Measurements from ENCODE around the gene HSD17B14.
"Not testable (repeated sequence)": the region's sequence is repeated elsewhere in the genome, so short reads cannot be mapped to it uniquely, and the experiment has no call there.

The HSD17B14 gene

DNA sequence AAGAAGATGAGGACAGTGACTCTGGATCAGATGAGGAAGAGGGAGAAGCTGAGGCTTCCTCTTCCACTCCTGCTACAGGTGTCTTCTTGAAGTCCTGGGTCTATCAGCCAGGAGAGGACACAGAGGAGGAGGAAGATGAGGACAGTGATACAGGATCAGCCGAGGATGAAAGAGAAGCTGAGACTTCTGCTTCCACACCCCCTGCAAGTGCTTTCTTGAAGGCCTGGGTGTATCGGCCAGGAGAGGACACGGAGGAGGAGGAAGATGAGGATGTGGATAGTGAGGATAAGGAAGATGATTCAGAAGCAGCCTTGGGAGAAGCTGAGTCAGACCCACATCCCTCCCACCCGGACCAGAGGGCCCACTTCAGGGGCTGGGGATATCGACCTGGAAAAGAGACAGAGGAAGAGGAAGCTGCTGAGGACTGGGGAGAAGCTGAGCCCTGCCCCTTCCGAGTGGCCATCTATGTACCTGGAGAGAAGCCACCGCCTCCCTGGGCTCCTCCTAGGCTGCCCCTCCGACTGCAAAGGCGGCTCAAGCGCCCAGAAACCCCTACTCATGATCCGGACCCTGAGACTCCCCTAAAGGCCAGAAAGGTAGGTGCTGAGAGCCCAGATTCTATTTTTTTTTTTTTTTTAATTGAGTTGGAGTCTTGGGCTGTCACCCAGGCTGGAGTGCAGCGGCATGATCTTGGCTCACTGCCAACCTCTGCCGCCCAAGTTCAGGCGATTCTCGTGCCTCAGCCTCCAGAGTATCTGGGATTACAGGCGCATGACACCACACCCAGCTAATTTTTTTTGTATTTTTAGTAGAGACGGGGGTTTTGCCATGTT is 38.2 kb upstream of the HSD17B14 start:
- H3K36me3 ChIP-seq (ENCODE audit: control insufficient read depth in 1 of 2, insufficient read depth in 2 of 2, low read length in 2 of 2) = peaks cover 14 to 32% of the 10 kb centered on the region in 2 donors
- H3K4me1 ChIP-seq (ENCODE audit: control insufficient read depth in 1 of 2, insufficient read depth in 2 of 2, low read length in 2 of 2) = peaks cover 24 to 38% of the 10 kb centered on the region in 2 donors
- no peaks in the 10 kb centered on the region for H3K27me3 ChIP-seq (ENCODE audit: control insufficient read depth in 1 of 2, insufficient read depth in 2 of 2, low read length in 2 of 2)
- peak overlapping the region; percentile 100 for H3K9ac ChIP-seq (ENCODE audit: low read depth in 1 of 2, low read length in 2 of 2)
- peak overlapping the region; percentile 100 for H3K27ac ChIP-seq (ENCODE audit: low read depth, low read length)
- no peaks in the 10 kb centered on the region for H3K9me3 ChIP-seq (ENCODE audit: control insufficient read depth in 1 of 2, low read length in 2 of 2)
- H3K4me3 ChIP-seq (ENCODE audit: low read depth in 1 of 2, low read length in 2 of 2) = peak overlapping the region; percentile 92 to 98

DNA sequence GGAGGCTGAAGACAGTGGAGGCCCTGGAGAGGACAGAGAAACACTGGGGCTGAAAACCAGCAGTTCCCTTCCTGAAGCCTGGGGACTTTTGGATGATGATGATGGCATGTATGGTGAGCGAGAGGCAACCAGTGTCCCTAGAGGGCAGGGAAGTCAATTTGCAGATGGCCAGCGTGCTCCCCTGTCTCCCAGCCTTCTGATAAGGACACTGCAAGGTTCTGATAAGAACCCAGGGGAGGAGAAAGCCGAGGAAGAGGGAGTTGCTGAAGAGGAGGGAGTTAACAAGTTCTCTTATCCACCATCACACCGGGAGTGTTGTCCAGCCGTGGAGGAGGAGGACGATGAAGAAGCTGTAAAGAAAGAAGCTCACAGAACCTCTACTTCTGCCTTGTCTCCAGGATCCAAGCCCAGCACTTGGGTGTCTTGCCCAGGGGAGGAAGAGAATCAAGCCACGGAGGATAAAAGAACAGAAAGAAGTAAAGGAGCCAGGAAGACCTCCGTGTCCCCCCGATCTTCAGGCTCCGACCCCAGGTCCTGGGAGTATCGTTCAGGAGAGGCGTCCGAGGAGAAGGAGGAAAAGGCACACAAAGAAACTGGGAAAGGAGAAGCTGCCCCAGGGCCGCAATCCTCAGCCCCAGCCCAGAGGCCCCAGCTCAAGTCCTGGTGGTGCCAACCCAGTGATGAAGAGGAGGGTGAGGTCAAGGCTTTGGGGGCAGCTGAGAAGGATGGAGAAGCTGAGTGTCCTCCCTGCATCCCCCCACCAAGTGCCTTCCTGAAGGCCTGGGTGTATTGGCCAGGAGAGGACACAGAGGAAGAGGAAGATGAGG is 37.4 kb upstream of the HSD17B14 start:
- Histone ChIP-seq H3K36me3 (ENCODE audit: control insufficient read depth in 1 of 2, insufficient read depth in 2 of 2, low read length in 2 of 2) (peaks cover 14 to 29% of the 10 kb centered on the region in 2 donors), H3K27me3 (ENCODE audit: control insufficient read depth in 1 of 2, insufficient read depth in 2 of 2, low read length in 2 of 2) (no peaks in the 10 kb centered on the region), H3K4me1 (ENCODE audit: control insufficient read depth in 1 of 2, insufficient read depth in 2 of 2, low read length in 2 of 2) (peaks cover 25 to 38% of the 10 kb centered on the region in 2 donors), H3K27ac (ENCODE audit: low read depth, low read length) (peak overlapping the region; percentile 100), H3K9ac (ENCODE audit: low read depth in 1 of 2, low read length in 2 of 2) (peak overlapping the region; percentile 100), H3K9me3 (ENCODE audit: control insufficient read depth in 1 of 2, low read length in 2 of 2) (no peaks in the 10 kb centered on the region), H3K4me3 (ENCODE audit: low read depth in 1 of 2, low read length in 2 of 2) (peak overlapping the region; percentile 92 to 98)

DNA sequence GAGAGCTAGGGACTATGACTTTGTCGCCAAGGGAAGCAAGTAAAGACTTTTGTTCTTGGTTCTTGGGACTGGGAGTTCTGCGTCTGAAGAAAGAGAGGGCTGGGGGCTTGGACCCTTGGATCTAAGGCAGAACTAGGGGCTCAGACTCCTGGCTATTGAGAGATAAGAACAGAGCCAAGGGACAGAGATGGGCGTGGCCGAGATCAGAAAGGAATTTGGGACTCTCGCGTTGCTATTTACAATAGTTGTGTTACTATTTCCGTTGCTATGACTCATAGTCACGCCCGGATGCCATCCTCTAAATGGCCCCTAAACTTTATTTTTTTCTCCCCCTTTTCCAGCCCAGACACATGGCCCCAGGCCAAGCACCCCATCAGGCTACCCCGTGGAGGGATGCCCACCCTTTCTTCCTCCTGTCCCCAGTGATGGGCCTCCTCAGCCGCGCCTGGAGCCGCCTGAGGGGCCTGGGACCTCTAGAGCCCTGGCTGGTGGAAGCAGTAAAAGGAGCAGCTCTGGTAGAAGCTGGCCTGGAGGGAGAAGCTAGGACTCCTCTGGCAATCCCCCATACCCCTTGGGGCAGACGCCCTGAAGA is 36.7 kb upstream of the HSD17B14 start:
- Histone ChIP-seq H3K9ac (ENCODE audit: low read depth in 1 of 2, low read length in 2 of 2) (peak overlapping the region; percentile 100), H3K27ac (ENCODE audit: low read depth, low read length) (peak overlapping the region; percentile 100), H3K36me3 (ENCODE audit: control insufficient read depth in 1 of 2, insufficient read depth in 2 of 2, low read length in 2 of 2) (peaks cover 14 to 27% of the 10 kb centered on the region in 2 donors), H3K9me3 (ENCODE audit: control insufficient read depth in 1 of 2, low read length in 2 of 2) (no peaks in the 10 kb centered on the region), H3K4me3 (ENCODE audit: low read depth in 1 of 2, low read length in 2 of 2) (peak overlapping the region; percentile 92 to 98), H3K27me3 (ENCODE audit: control insufficient read depth in 1 of 2, insufficient read depth in 2 of 2, low read length in 2 of 2) (no peaks in the 10 kb centered on the region), H3K4me1 (ENCODE audit: control insufficient read depth in 1 of 2, insufficient read depth in 2 of 2, low read length in 2 of 2) (peaks cover 27 to 38% of the 10 kb centered on the region in 2 donors)

DNA sequence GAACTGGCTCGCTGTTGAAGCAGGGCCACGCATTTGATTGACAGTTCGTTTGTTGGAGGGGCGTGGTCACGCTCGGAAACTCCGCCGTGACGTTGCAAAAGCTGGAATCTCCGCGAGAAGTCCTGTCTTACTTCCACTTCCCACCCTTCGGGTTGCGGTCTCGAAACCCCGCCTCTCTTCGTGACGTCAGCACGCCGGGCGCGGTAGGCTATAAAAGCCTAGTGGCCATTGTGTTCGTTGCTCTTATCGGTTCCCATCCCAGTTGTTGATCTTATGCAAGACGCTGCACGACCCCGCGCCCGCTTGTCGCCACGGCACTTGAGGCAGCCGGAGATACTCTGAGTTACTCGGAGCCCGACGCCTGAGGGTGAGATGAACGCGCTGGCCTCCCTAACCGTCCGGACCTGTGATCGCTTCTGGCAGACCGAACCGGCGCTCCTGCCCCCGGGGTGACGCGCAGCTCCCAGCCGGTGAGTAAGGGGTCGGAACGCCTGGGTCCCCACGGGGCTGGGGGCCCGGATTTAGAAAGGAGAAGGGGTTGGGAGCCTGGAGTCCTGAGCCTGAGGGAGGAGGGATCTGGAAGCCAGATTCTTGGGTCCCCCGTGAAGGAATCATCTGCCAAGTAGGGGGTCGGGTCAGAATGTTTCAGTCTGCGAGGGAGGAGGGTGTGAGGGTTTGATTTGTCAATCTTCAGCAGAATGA is 36.0 kb upstream of the HSD17B14 start, which contains the start of gene PPP1R15A:
PPP1R15A (plus strand) TSS at position 240 of the 702 bp plus-strand sequence. CDS start 813 bp downstream, outside the sequence.
- Histone ChIP-seq H3K4me1 (ENCODE audit: control insufficient read depth in 1 of 2, insufficient read depth in 2 of 2, low read length in 2 of 2) (peaks cover 34 to 44% of the 10 kb centered on the region in 2 donors), H3K36me3 (ENCODE audit: control insufficient read depth in 1 of 2, insufficient read depth in 2 of 2, low read length in 2 of 2) (peaks cover 14 to 27% of the 10 kb centered on the region in 2 donors), H3K27ac (ENCODE audit: low read depth, low read length) (peak within 1 kb of the TSS; percentile 100), H3K9ac (ENCODE audit: low read depth in 1 of 2, low read length in 2 of 2) (peak within 1 kb of the TSS; percentile 100), H3K4me3 (ENCODE audit: low read depth in 1 of 2, low read length in 2 of 2) (peak within 1 kb of the TSS; percentile 92 to 98), H3K27me3 (ENCODE audit: control insufficient read depth in 1 of 2, insufficient read depth in 2 of 2, low read length in 2 of 2) (no peaks in the 10 kb centered on the region), H3K9me3 (ENCODE audit: control insufficient read depth in 1 of 2, low read length in 2 of 2) (no peaks in the 10 kb centered on the region)

DNA sequence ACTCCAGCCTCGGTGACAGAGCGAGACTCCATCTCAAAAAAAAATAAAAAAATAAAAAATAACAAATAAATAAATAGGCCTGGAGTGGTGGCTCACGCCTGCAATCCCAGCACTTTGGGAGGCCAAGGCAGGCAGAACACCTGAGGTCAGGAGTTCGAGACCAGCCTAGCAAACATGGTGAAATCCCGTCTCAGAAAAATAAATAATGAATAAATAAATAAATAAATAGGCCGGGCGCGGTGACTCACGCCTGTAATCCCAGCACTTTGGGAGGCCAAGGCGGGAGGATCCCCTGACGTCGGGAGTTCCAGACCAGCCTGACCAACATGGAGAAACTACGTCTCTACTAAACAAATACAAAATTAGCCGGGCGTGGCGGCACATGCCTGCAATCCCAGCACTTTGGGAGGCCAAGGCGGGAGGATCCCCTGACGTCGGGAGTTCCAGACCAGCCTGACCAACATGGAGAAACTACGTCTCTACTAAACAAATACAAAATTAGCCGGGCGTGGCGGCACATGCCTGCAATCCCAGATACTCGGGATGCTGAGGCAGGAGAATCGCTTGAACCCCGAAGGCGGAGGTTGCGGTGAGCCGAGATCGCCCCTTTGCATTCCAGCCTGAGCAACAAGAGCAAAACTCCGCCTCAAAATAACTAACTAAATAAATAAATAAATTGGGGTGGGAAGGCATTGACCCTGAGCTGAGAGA is 35.3 kb upstream of the HSD17B14 start:
- Histone ChIP-seq H3K4me1 (ENCODE audit: control insufficient read depth in 1 of 2, insufficient read depth in 2 of 2, low read length in 2 of 2) (peaks cover 41 to 49% of the 10 kb centered on the region in 2 donors), H3K36me3 (ENCODE audit: control insufficient read depth in 1 of 2, insufficient read depth in 2 of 2, low read length in 2 of 2) (peaks cover 14 to 27% of the 10 kb centered on the region in 2 donors), H3K4me3 (ENCODE audit: low read depth in 1 of 2, low read length in 2 of 2) (peak overlapping the region in 1 of 2 donors; percentile 98)
- not testable (repeated sequence) for H3K27ac ChIP-seq (ENCODE audit: low read depth, low read length); H3K9ac ChIP-seq (ENCODE audit: low read depth in 1 of 2, low read length in 2 of 2); H3K27me3 ChIP-seq (ENCODE audit: control insufficient read depth in 1 of 2, insufficient read depth in 2 of 2, low read length in 2 of 2); H3K9me3 ChIP-seq (ENCODE audit: control insufficient read depth in 1 of 2, low read length in 2 of 2)

DNA sequence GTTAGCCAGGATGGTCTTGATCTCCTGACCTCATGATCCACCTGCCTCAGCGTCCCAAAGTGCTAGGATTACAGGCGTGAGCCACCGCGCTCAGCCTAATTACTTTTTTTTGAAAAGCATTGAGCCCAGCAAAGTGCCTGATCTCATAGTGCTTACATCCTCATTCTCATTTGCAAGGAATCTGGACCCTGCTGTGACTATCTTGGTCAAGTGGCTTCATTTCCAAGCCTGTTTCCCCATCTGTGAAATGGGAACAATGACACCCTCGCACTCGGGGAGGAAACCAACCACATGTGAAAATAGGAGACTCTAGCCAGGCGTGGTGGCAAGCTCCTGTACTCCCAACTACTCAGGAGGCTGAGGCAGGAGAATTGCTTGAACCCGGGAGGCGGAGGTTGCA is 33.8 kb upstream of the HSD17B14 start:
- peaks cover 13 to 14% of the 10 kb centered on the region in 2 donors for H3K36me3 ChIP-seq (ENCODE audit: control insufficient read depth in 1 of 2, insufficient read depth in 2 of 2, low read length in 2 of 2)
- H3K4me1 ChIP-seq (ENCODE audit: control insufficient read depth in 1 of 2, insufficient read depth in 2 of 2, low read length in 2 of 2) = peaks cover 33 to 38% of the 10 kb centered on the region in 2 donors
- H3K9me3 ChIP-seq (ENCODE audit: control insufficient read depth in 1 of 2, low read length in 2 of 2) = no peaks in the 10 kb centered on the region
- no peaks in the 10 kb centered on the region for H3K27me3 ChIP-seq (ENCODE audit: control insufficient read depth in 1 of 2, insufficient read depth in 2 of 2, low read length in 2 of 2)
- no peak overlapping the region for H3K4me3 ChIP-seq (ENCODE audit: low read depth in 1 of 2, low read length in 2 of 2)
- H3K27ac ChIP-seq (ENCODE audit: low read depth, low read length) = no peak overlapping the region
- H3K9ac ChIP-seq (ENCODE audit: low read depth in 1 of 2, low read length in 2 of 2) = no peak overlapping the region

DNA sequence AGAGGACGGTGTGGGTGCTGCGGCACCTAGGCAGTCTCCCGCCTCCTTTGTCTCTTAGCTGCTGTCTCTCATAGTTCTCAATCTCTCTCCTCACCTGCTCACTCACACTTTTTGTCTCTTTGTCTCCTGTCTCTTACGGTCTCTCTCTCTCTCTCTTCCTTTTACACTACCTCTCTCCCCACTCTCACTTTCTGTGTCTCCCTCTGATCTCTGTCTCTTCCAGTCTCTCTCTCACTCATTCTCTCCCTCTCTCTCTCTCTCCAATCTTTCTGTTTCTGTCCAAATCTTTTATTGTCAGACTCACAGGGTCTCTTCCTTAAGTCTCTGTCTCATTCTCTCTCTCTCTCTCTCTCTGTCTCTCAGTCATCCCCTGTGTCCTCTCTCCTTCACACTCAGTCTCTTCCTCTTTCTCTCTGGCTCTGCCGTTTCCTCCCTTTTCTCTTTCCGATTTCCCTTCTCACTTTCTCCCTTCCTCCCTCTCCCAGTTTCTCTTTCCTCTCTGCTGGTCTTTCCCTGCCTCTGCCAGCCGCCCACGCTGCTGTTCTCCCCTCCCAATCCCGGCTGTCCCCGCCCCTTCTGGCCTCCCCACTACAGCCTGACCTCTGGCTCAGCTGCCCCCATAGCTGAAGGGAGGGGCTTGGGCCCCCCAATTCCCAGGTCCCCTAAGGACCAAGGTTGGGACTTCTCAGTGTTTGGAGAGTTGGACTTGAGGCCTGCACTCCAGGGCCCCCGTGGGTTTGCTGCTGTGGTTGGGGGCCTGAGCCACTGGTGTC is 32.0 kb upstream of the HSD17B14 start, which contains the start of gene PLEKHA4:
PLEKHA4 (minus strand) TSS at position 504 of the 773 bp plus-strand sequence. CDS start 997 bp downstream, outside the sequence.
- H3K27ac ChIP-seq (ENCODE audit: low read depth, low read length) = peak within 1 kb of the TSS; percentile 70
- H3K4me3 ChIP-seq (ENCODE audit: low read depth in 1 of 2, low read length in 2 of 2) = peak within 1 kb of the TSS; percentile 48 to 54
- peak within 1 kb of the TSS; percentile 58 to 64 for H3K9ac ChIP-seq (ENCODE audit: low read depth in 1 of 2, low read length in 2 of 2)

DNA sequence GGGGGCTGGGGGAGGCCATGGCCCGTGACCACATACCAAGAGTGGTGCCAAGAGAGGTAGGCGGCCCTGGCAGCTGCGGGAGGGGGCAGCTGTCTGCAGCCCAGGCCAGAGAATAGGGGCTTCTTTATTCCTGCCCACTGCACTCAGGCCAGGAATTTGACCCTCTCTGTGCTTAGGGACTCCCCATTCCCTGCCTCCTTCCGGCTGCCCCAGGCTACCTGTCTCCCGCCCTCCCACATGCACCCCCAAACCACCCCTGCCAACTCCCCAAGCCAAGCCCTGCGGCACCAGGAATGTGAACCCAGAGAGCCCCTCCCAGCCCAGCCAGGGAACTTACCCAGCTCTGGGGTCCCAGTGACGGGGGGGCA is 31.4 kb upstream of the HSD17B14 start:
- no peaks in the 10 kb centered on the region for H3K36me3 ChIP-seq (ENCODE audit: control insufficient read depth in 1 of 2, insufficient read depth in 2 of 2, low read length in 2 of 2)
- H3K27ac ChIP-seq (ENCODE audit: low read depth, low read length) = peak overlapping the region; percentile 55
- H3K4me1 ChIP-seq (ENCODE audit: control insufficient read depth in 1 of 2, insufficient read depth in 2 of 2, low read length in 2 of 2) = peaks cover 18% of the 10 kb centered on the region in 2 donors
- peak overlapping the region; percentile 58 to 64 for H3K9ac ChIP-seq (ENCODE audit: low read depth in 1 of 2, low read length in 2 of 2)
- H3K4me3 ChIP-seq (ENCODE audit: low read depth in 1 of 2, low read length in 2 of 2) = peak overlapping the region; percentile 48 to 54
- no peaks in the 10 kb centered on the region for H3K9me3 ChIP-seq (ENCODE audit: control insufficient read depth in 1 of 2, low read length in 2 of 2)
- no peaks in the 10 kb centered on the region for H3K27me3 ChIP-seq (ENCODE audit: control insufficient read depth in 1 of 2, insufficient read depth in 2 of 2, low read length in 2 of 2)

More for the DNA sequence above, 32.0 kb upstream of the HSD17B14 start, which contains the start of gene PLEKHA4:
- H3K27me3 ChIP-seq (ENCODE audit: control insufficient read depth in 1 of 2, insufficient read depth in 2 of 2, low read length in 2 of 2) = no peaks in the 10 kb centered on the region
- H3K4me1 ChIP-seq (ENCODE audit: control insufficient read depth in 1 of 2, insufficient read depth in 2 of 2, low read length in 2 of 2) = peaks cover 20 to 21% of the 10 kb centered on the region in 2 donors
- H3K9me3 ChIP-seq (ENCODE audit: control insufficient read depth in 1 of 2, low read length in 2 of 2) = no peaks in the 10 kb centered on the region
- peaks cover 0 to 1% of the 10 kb centered on the region in 2 donors for H3K36me3 ChIP-seq (ENCODE audit: control insufficient read depth in 1 of 2, insufficient read depth in 2 of 2, low read length in 2 of 2)

Data from duodenal mucosa (tissue), 2 donors.